WTC11 (cell line): ENCODE measurements around the gene GNG8.
A peak's percentile ranks its signal among the peaks of the same experiment; 100 is the strongest.

ENCODE experiments used
- ATF2 ChIP-seq: sonication (generic); formaldehyde crosslinking; IDR thresholded peaks from 2 replicates; pipeline ENCODE4 v1.8.1; 2022; ENCODE audit warnings: low read depth, missing genetic modification reagents, borderline replicate concordance
- CTCF ChIP-seq: fragments of 200-600 bp; IDR thresholded peaks from 2 replicates; pipeline ENCODE4 v1.8.0; 2022; ENCODE audit warnings: antibody characterized with exemption
- ETV6 ChIP-seq: sonication (generic); formaldehyde crosslinking; IDR thresholded peaks from 2 replicates; pipeline ENCODE4 v1.8.1; 2022; ENCODE audit warnings: mild to moderate bottlenecking, missing genetic modification reagents
- PREB ChIP-seq: sonication (generic); formaldehyde crosslinking; IDR thresholded peaks from 2 replicates; pipeline ENCODE4 v1.8.1; 2022; ENCODE audit warnings: mild to moderate bottlenecking, missing genetic modification reagents, moderate library complexity, borderline replicate concordance
- SMAD3 ChIP-seq: sonication (generic); formaldehyde crosslinking; IDR thresholded peaks from 2 replicates; pipeline ENCODE4 v1.8.0; 2022; ENCODE audit warnings: missing genetic modification reagents, mild to moderate bottlenecking, borderline replicate concordance
- ZNF396 ChIP-seq: fragments of 250-450 bp; sonication (Bioruptor Pico); IDR thresholded peaks from 2 replicates; pipeline ENCODE4 v1.8.0; 2021; ENCODE audit warnings: mild to moderate bottlenecking, moderate library complexity, borderline replicate concordance

- peak; percentile 88 for TF ChIP-seq CTCF
- TF ChIP-seq ATF2 (CRISPR knock-in tag) = no peak
- TF ChIP-seq ETV6 (CRISPR knock-in tag) = no peak
- no peak for TF ChIP-seq PREB (CRISPR knock-in tag)
- TF ChIP-seq SMAD3 (CRISPR knock-in tag) = no peak
- TF ChIP-seq ZNF396 (CRISPR knock-in tag) = no peak
These were observed 21.8 kb downstream of the GNG8 start for GRCh38 chr19:46614114-46614722.
